Measurements from ENCODE around the gene COQ8B. TPM values are rescaled to one million over a fixed set of nuclear protein-coding genes. Genes with fewer than 3 reads are reported as not detected.

Gene COQ8B
- total RNA-seq, 2 experiments from 2014 or later, result 23.2 to 24.0 TPM

DNA sequence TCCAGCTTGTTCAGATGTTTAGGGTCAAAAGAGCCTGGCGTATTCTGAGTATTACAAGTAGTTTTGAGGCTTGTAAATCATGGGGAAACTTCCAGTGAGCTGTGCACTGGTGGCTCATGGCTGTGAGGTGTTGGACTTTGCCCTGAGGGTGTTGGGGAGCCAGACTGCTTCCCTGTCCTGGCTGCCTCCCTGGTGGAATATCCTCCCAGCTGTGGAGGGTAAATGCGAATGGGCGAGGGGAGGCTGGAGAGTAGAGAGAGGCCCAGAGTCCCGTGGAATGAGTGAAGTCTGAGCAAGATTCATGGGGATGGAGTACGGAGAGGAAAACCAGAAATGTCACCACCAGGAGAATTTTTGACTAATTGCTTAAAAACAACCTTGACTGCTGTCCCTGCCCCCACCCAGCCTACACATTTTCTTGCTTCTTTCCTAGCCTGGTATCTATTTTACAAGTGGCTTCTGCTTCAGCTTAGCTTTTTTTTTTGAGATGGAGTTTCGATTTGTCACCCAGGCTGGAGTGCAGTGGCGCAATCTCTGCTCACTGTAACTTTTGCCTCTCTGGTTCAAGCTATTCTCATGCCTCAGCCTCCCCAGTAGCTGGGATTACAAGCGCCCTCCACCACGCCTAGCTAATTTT is 38.0 kb upstream of the COQ8B start:
- TF ChIP-seq, protein P1, sequence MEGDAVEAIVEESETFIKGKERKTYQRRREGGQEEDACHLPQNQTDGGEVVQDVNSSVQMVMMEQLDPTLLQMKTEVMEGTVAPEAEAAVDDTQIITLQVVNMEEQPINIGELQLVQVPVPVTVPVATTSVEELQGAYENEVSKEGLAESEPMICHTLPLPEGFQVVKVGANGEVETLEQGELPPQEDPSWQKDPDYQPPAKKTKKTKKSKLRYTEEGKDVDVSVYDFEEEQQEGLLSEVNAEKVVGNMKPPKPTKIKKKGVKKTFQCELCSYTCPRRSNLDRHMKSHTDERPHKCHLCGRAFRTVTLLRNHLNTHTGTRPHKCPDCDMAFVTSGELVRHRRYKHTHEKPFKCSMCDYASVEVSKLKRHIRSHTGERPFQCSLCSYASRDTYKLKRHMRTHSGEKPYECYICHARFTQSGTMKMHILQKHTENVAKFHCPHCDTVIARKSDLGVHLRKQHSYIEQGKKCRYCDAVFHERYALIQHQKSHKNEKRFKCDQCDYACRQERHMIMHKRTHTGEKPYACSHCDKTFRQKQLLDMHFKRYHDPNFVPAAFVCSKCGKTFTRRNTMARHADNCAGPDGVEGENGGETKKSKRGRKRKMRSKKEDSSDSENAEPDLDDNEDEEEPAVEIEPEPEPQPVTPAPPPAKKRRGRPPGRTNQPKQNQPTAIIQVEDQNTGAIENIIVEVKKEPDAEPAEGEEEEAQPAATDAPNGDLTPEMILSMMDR (IDR thresholded peaks at IDR 0.05), result no peak
- Mint-ChIP-seq H3K4me1 (ENCODE audit: low read depth) (peaks cover 49% of the 10 kb centered on the region), H3K9me3 (no peaks in the 10 kb centered on the region), H3K27ac (peak overlapping the region; percentile 92), H3K27me3 (no peaks in the 10 kb centered on the region), H3K36me3 (ENCODE audit: low read depth) (peaks cover 73% of the 10 kb centered on the region), H3K4me3 (peak overlapping the region; percentile 81)
- intact Hi-C loops (cut with micrococcal nuclease), result loop anchor here (5.0 kb wide), 2 partner anchors 37 to 48 kb away; partner anchors contain the start of genes COQ8B and ITPKC
- DNase-seq (peak; percentile 89), ATAC-seq (no peak)
- POLR2A ChIA-PET, result interaction anchor here (0.6 to 4.0 kb wide), 8 partner anchors 8 to 91 kb away, joined by 3 to 22 read pairs (median 6); partner anchors contain the start of genes COQ8B, MIA and RAB4B
- CTCF ChIA-PET, result interaction anchor here (1.4 to 5.7 kb wide), 4 partner anchors 11 to 65 kb away, joined by 3 to 36 read pairs (median 11); partner anchors contain the start of gene RAB4B

DNA sequence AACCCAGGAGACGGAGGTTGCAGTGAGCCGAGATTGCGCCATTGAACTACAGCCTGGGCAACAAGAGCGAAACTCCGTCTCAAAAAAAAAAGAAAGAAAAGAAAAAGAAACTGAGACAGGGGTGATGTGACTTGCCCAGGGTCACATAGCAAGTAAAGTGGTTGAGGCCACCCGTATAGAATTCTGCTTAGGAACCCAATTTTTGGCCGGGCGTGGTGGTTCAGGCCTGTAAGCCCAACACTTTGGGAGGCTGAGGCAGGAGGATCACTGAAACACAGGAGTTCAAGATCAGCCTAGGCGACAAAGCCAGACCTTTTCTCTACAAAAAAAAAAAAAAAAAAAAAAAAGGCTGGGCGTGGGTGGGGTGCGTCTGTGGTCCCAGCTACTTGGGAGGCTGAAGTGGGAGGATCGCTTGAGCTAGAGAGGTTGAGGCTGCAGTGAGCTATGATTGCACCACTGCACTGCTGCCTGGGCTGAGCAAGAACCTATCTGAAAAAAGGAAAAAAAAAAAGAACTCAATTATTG is 35.6 kb upstream of the COQ8B start:
- TF ChIP-seq, protein P1 (IDR thresholded peaks at IDR 0.05), result no peak
- intact Hi-C loops (cut with micrococcal nuclease), result loop anchor here (5.0 kb wide), 2 partner anchors 35 to 50 kb away; partner anchors contain the start of genes COQ8B and ITPKC
- ChIA-PET POLR2A (interaction anchor here (0.7 to 4.0 kb wide), 11 partner anchors 8 to 511 kb away, joined by 3 to 22 read pairs (median 6); partner anchors contain the start of genes COQ8B, EGLN2, ITPKC and MIA), CTCF (interaction anchor here (1.2 to 5.7 kb wide), 5 partner anchors 25 to 89 kb away, joined by 3 to 36 read pairs (median 4); partner anchors contain the start of genes EGLN2 and RAB4B)
- no peaks in the 10 kb centered on the region for H3K27me3 Mint-ChIP-seq
- DNase-seq (peak; percentile 64), ATAC-seq (no peak)
- H3K36me3 Mint-ChIP-seq (ENCODE audit: low read depth), result peaks cover 57% of the 10 kb centered on the region
- peak overlapping the region; percentile 94 for H3K4me3 Mint-ChIP-seq
- peaks cover 47% of the 10 kb centered on the region for H3K4me1 Mint-ChIP-seq (ENCODE audit: low read depth)
- peak overlapping the region; percentile 99 for H3K27ac Mint-ChIP-seq
- H3K9me3 Mint-ChIP-seq, result no peaks in the 10 kb centered on the region

DNA sequence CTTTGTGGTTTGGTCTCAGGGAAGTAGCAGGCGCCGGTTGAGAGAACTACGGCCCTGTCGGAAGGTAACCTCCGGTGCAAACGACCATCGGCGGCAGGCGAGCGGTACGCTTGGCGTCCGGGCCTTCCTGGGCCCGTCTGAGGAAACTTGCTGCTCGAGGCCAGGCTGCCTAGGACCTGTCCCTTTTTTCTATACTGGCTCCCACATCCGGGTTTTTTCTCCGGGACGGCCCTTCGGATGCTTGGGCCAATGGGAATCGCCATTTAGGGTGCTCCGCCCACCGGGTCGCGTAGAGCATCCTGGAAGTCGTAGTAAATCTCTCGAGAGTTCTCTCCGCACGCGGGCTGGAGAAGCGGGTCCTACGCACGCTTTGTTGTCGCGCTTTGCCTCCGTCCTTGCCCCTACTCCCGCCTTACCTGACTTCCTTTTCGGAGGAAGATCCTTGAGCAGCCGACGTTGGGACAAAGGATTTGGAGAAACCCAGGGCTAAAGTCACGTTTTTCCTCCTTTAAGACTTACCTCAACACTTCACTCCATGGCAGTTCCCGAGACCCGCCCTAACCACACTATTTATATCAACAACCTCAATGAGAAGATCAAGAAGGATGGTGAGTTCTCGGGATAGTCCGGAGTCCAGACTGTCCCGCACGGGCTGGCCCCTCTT is 34.3 kb upstream of the COQ8B start, which contains the start of gene SNRPA:
Gene SNRPA, plus strand, starts transcription at position 330 of the 664 bp plus-strand sequence. Its CDS starts 206 bp downstream, at position 536.
- Mint-ChIP-seq H3K4me3 (peak within 1 kb of the TSS; percentile 94), H3K27ac (peak within 1 kb of the TSS; percentile 99), H3K36me3 (ENCODE audit: low read depth) (peaks cover 46% of the 10 kb centered on the region), H3K4me1 (ENCODE audit: low read depth) (peaks cover 35% of the 10 kb centered on the region), H3K9me3 (no peaks in the 10 kb centered on the region), H3K27me3 (no peaks in the 10 kb centered on the region)
- DNase-seq (peak; percentile 99), ATAC-seq (peak; percentile 69)
- ChIA-PET POLR2A (interaction anchor here (0.8 to 2.4 kb wide), 10 partner anchors 27 to 513 kb away, joined by 3 to 14 read pairs (median 4); partner anchors contain the start of genes COQ8B, EGLN2, HNRNPUL1 and ITPKC), CTCF (interaction anchor here (0.7 to 5.7 kb wide), 7 partner anchors 27 to 116 kb away, joined by 3 to 36 read pairs (median 7); partner anchors contain the start of gene RAB4B)
- intact Hi-C loops (cut with micrococcal nuclease), result loop anchor here (5.0 kb wide), 2 partner anchors 34 to 51 kb away; partner anchors contain the start of genes COQ8B and ITPKC
- TF ChIP-seq, protein P1 (IDR thresholded peaks at IDR 0.05), result no peak

- Mint-ChIP-seq H3K4me1 (ENCODE audit: low read depth) (peaks cover 27% of the 10 kb centered on the region), H3K27ac (peak within 1 kb of the TSS; percentile 99), H3K4me3 (peak within 1 kb of the TSS; percentile 94), H3K9me3 (no peaks in the 10 kb centered on the region), H3K27me3 (no peaks in the 10 kb centered on the region), H3K36me3 (ENCODE audit: low read depth) (peaks cover 39% of the 10 kb centered on the region)
- intact Hi-C loops (cut with micrococcal nuclease), result loop anchor here (5.0 kb wide), 2 partner anchors 33 to 52 kb away; partner anchors contain the start of genes COQ8B and ITPKC
- DNase-seq (peak; percentile 100), ATAC-seq (peak; percentile 90)
- POLR2A ChIA-PET, result interaction anchor here (0.6 to 2.4 kb wide), 10 partner anchors 8 to 534 kb away, joined by 3 to 14 read pairs (median 4); partner anchors contain the start of genes COQ8B, EGLN2, HNRNPUL1 and ITPKC
- CTCF ChIA-PET, result interaction anchor here (0.7 to 2.8 kb wide), 7 partner anchors 28 to 115 kb away, joined by 3 to 11 read pairs (median 4); partner anchors contain the start of gene RAB4B
- TF ChIP-seq, protein P1 (IDR thresholded peaks at IDR 0.05), result no peak
These were observed 33.6 kb upstream of the COQ8B start, which contains the start of gene ACTMAP for GRCh38 chr19:40750058-40750873. ACTMAP (minus strand) TSS chr19:40750477; CDS start chr19:40749803, 674 bp downstream.
